ENCODE results near the gene POC1B.

POC1B gene

DNA sequence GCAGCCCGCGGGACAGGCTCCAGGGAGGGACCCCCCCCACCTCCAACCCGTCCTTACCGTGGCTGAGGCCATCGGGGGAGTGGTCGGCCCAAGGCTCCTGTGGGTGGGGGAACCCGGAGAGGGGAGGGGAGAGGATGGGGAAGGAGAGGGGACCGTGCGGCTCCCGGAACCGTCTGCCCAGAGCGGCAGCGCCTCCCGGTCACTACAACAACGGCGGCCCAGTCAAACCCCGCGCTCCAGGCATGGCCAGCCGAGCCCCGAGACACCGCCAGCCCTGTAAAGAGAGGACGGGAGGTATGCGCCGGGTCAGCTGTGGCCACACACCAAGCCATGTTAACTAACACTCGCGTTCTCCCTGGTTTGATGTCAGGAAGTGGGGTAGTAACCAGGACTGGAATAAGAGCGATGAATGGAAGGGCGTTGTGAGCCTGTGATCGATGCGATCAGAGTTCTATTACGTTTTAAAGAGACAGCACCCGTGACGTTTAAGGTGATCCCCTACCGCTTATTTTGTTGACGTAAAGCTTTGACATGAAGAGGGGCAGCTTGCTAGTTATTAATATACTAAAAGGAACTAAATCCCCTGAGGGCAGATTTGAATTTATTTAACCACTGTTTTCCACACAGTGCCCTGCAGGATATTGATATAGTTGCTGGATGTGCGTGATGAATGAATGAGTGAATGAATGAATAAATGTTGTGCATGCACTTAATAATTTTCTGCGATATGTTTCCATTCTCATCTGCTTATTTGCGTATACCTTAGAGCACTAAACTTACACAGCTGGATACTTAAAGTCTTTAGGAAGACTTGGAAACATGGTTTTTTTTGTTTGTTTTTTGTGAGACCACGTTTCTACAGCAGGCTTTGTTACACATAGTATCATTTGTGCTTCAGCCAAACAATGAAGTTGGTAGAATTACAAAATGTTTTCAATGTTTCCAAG lies at the start of gene POC1B:
Gene POC1B (minus strand): TSS at position 224 of the 947 bp plus-strand sequence. CDS start 152 bp downstream, at position 72.
- peak; percentile 80 for DNase-seq

DNA sequence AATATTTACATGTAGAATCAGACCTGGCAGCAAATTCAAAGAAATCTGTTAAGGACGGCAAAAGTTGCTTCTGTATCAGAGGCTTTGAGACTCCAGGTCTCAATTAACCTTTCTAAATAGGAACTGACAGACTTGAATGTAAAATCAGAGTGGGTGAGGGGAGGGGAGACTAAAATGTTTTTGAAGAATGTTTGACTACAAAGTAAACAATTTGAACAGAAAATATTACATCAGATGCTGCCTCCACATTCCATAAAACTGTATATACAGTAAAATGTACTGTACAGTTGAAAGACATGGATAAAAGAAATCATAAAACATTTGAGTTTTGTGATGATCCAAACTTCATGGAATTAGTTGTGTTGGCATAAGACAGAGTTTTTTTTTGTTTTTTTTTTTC lies 49.5 kb upstream of the POC1B start:
- peak; percentile 64 for DNase-seq

DNA sequence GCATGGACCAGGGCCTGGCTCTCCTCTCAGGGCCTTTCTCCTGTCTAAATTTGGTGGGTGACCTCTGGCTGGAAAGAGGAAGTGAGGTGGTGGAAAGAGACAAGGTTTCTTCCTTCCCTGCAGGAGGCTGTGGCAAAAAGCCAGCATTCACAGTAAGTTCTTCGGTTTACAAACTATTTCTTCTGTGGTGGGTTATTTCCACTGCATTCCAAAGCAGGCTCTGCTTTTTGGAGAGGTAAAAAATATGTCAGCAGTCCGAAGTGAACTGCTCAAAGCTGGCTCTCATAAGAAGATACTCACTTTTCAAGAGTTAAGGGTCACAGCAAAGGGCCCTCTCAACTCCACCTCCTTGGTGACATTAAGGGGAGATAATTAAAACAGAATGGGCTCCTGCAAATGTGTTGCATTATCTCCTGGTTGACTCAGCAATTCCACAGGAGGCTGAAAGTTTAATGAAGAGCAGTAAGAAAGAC lies 48.9 kb upstream of the POC1B start:
- DNase-seq, result peak; percentile 90

GRCh38 chr12:89573051-89573810 lies 47.4 kb upstream of the POC1B start:
- DNase-seq, result peak; percentile 40

DNA sequence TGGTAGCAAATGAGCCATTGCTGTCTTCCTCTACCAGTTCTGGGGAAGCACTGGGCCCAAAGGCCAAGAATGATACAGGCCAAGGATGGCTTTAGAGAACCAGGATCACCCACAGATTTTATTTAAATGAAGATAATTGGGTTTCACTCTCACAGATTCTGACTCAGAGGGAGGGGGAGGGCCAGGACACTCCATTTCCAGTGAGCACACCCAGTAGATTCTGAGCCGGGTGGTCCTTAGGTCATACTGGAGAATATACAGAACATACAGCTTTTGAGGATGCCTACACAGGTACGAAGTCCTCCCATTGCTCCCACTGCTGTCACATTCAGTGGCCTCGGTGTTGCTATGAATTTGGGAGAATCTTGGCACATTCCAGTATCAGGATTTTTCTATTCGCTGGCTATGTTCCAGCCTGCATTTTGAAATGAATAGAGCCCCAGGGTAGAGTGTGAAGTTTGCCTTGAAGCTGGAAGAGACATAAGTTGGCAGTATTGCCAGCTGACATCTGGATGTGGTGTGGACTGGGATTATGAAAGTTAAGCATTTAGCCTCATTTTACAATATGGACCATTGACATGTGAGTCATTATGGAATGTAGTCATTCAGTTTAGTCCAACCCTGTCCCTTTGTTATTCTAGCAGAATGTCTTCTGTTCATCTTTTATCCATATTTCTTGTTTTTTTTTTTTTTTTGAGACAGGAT lies 45.8 kb upstream of the POC1B start:
- DNase-seq, result peak; percentile 60

DNA sequence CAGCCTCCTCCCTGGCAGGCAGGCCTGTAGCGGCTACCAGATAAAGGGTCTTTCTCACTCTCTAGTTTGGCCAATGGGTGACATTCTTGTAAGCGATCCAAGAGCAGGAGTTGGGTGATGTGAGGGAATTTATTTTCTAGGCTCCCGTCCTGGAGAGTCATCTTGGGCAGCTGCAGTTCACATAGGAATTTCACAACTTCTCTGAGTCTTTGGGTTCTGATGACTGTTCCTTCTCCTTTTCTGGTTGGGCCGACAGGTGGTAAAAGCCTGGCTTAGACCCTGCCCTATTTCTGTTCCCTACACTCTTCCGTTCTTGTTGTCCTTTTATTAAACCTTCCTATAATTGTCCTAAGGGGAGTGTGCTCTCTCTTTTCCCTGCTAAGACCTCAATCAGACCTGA lies 42.6 kb upstream of the POC1B start:
- DNase-seq, result no peak

DNA sequence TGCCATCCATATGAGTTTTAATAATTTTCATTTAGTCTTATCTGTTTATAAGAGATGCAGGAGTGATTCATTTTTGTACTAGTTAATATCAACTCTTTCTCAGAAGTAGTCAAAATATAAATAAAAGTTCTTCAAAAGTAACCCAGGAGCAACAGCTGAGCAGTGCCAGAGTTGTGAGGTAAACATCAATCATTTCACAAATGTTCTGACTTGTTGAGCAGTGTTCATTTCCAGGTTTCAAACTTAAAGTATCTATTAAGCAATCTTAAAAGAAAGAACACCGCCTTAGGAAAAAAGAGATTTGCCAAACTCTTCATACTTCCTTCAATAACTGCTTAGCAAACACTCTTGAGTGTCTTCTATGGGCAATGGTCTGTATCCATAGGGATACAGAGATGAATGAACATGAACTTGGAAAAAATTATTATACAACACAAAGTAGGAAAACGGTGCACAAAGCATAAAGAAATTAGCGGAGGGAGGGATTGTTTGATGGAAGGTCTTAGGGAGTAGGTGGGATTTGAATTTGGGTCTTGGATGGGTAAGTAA lies 41.9 kb upstream of the POC1B start:
- no peak for DNase-seq

GRCh38 chr12:89566615-89567014 lies 40.8 kb upstream of the POC1B start:
- no peak for DNase-seq

DNA sequence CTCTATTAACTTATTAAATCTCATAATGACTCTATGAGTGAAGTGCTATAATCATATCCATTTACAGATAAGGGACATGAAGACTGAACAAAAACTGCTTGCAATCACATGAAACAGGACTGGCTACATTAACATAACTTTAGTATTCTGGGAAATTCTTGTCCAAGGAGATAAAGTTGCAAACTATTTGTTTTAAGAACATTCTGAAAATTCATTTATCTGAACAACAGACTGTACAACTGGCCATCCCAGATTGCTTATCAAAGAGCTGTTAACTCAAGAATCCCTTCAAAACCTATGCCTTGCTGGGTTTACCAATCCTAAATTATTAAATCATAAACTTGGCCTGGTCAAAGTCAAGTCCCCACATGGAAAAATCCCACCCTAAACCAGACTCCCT lies 39.2 kb upstream of the POC1B start:
- no peak for DNase-seq

DNA sequence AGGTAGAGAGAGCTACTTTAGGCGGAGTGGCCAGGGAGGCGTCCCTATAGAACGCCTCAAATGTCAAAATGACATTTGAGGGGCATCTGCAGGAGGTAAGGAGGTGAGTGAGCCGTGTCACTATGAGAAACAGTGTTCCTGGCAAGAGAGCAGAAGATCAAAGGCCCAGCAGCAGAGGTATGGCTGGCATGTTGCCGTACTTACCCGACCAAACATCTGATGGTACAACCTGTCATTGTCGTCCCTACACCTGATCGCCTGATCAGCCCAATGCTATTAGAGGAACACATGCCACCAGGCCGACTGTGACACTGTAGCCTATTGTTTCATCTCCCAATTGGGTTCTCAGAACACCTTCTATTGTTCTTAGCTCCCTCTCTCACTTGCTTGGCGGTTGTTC lies 33.9 kb upstream of the POC1B start:
- no peak for DNase-seq

- DNase-seq, result peak; percentile 26
These were observed 31.1 kb upstream of the POC1B start for GRCh38 chr12:89556976-89557375.

DNA sequence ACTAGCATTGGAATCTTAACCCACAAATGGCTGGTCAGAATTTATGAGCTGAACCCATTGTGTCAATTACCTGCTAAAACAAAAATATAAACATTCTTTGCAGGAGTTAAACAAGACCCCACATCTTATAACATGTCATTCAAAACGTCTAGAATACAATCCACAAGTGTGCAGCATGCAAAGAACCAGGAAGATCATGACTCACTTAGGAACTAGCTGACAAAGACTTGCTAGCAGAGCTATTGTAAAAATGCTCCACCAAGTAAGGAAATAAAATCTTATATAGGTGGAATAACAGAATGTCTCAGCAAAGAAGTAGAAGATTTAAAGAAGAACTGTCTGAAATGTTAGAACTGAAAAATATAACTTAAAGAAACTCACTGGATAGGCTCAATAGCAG lies 26.5 kb upstream of the POC1B start:
- DNase-seq, result no peak

GRCh38 chr12:89551747-89552146 lies 25.9 kb upstream of the POC1B start:
- DNase-seq, result no peak

DNA sequence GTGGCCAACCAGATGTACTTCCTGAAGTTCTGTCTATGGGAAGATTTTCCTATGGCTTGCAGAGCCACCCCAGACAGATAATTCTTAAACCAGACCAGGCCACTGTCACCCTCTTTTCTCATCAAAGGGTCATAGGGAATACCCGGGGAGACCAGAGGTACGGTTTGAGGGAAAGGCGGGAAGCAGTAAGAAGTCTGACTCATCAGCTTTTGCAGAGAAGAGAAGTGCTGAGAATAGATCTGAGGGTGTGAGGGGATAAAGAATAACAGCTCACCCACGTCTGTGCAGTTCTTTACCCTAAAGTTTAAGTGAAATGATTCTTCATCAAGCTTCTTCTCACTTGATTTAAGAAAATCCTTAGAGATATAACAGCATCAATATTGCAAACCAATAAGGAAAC lies 21.3 kb upstream of the POC1B start:
- DNase-seq, result no peak

- no peak for DNase-seq
These were observed 20.3 kb upstream of the POC1B start for GRCh38 chr12:89546151-89546550.

GRCh38 chr12:89544681-89545184 lies 18.9 kb upstream of the POC1B start:
- peak; percentile 26 for DNase-seq

DNA sequence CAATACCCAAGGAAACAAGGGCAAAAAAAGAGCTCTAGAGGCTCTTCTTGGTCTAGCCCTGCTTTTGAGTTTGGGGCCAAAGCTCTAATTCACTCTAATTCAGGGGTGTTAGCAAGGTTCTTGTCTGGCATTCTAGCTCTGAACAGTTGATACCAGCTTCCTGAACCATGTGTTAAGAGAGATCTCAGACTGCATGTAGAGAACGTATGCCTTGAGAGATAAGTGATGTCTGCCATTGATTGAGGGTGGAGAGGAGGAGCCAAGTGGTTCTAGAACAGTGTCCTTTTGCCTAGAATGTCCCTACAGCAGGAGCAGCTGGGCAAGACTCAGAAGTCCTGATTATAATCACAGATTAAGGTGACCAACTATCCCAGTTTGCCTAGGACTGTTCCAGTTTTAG lies 18.2 kb upstream of the POC1B start:
- no peak for DNase-seq

- DNase-seq, result peak; percentile 80
These were observed 17.2 kb upstream of the POC1B start for GRCh38 chr12:89542912-89543592.

DNA sequence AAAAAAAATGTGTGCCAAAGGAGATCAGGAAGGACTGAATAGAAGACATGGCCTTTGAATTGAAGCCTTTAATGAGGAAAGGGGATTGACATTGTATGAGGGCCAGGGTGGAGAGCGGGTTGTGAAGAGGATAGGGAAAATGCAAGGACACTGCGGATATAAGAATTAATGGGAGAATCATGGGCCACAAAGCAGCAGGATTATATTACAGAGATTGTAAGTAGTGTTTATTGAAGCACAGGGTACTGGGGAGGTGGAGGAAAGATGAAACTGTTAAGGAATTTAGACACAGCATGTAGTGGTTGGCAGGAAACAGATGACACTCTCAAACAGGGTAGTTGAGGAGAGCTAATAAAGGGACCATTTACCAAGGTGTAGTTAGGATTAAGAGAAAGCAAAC lies 16.4 kb upstream of the POC1B start:
- no peak for DNase-seq

GRCh38 chr12:89540586-89540985 lies 14.7 kb upstream of the POC1B start:
- DNase-seq, result no peak

DNA sequence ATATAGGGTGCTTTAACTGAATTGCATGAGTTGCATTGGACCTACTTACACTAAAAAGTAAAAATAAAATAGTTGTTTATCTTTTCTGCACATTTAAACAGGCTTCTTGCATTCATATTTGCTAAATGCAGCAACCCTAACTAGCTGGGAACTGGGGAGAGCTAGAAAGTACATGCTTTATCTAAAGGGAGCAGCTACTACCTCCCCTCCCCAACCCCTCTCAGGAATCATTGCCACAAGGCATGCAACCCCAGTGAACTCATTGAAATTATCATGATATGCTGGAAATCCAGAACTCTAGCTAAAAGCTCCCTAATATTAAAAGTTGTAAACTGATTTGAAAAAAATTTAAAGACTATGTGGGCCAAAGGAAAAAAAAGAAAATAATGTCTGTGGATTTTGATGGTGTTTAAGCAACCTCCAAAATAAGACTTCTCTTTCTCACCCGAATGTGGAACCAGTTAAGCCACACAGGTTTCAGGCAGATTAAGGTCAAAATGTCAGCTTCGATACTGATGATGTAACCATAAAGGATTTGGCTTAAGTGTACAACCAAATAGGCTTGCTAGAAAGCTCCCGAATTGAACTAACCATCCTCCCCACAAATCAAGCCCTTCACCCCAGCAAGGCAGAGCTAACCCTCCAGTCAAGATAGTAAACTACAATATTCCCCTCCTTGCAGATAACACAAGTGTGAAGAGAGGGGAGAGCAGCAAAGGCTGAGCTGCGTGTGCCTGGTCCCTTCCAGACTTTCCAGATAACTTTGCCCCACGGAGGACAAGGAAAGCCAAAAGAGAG lies 13.8 kb upstream of the POC1B start:
- DNase-seq, result no peak

All from fibroblast of skin of right quadriceps (primary cell).